GM18520 (cell line): ENCODE data around the gene NEUROD4.

Experiments
- ATAC-seq: cut with Tn5 transposase; IDR thresholded peaks from one replicate; pipeline ENCODE4 v1.9.1; 2021; ENCODE audit not compliant: unreplicated experiment

Gene NEUROD4

GRCh38 chr12:55058082-55058481, 38.3 kb downstream of the NEUROD4 start:
- ATAC-seq, result no peak

GRCh38 chr12:55058776-55059175, 39.0 kb downstream of the NEUROD4 start:
- ATAC-seq, result no peak

GRCh38 chr12:55060470-55060869, 40.7 kb downstream of the NEUROD4 start:
- ATAC-seq, result peak; percentile 97

GRCh38 chr12:55061024-55061423, 41.2 kb downstream of the NEUROD4 start:
- no peak for ATAC-seq

- no peak for ATAC-seq
Observed at GRCh38 chr12:55063291-55063690, 43.5 kb downstream of the NEUROD4 start.

- ATAC-seq, result no peak
Observed at GRCh38 chr12:55065535-55065934, 45.8 kb downstream of the NEUROD4 start.

GRCh38 chr12:55067701-55068100, 47.9 kb downstream of the NEUROD4 start:
- ATAC-seq, result no peak

GRCh38 chr12:55068416-55069010, 48.7 kb downstream of the NEUROD4 start:
- ATAC-seq, result no peak

- ATAC-seq, result peak; percentile 42
Observed at GRCh38 chr12:55072083-55072482, 52.3 kb downstream of the NEUROD4 start.

GRCh38 chr12:55073043-55074022, 53.6 kb downstream of the NEUROD4 start:
- no peak for ATAC-seq

GRCh38 chr12:55074806-55075205, 55.0 kb downstream of the NEUROD4 start:
- ATAC-seq, result no peak
